H54 (cell line): ENCODE results near the gene GMDS.
A peak's percentile ranks its signal among the peaks of the same experiment; 100 is the strongest.

Experiments
- DNase-seq: peaks from one replicate; pipeline ENCODE4 v3.0.0; 2011; ENCODE audit warnings: low spot score, mixed read lengths; ENCODE audit not compliant: insufficient read length
- FAIRE-seq: peaks from 3 replicates; lab custom pipeline; 2011; peaks lifted over from hg19 to GRCh38; lab: Jason Lieb, UNC
- POLR2A ChIP-seq: IDR thresholded peaks from 2 replicates; pipeline ENCODE4 v1.6.1; 2011; ENCODE audit warnings: low read depth, mild to moderate bottlenecking, low read length

GMDS gene

DNA sequence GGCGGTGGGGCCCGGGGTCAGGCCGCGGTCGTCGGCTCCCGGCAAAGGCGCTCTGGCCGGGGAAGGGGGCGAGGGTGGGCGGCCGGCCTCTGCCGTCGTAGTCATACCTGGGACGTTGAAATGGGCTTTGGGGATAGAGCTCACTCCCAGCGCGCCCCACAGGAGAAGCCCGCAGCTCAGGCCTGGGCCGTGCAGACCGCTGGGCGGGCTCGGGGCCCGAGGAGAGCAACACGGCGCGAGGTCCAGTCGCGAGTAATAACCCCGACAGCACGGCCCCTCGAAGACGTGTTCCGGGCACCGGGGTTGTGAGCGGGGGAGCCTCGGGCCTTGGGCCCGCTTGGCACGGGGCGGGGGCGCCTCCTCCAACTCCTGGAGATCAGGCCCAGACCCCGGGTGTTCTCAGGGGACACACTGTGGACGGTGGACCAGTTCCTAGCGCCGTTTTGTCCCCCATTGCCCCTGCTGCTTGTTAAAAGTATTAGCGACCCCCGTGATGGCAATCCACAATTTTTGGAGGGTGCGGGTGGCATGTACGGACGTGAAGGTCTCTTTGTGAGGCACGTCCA is 624.8 kb downstream of the GMDS start:
- no peak for TF ChIP-seq POLR2A
- DNase-seq (no peak), FAIRE-seq (no peak)

DNA sequence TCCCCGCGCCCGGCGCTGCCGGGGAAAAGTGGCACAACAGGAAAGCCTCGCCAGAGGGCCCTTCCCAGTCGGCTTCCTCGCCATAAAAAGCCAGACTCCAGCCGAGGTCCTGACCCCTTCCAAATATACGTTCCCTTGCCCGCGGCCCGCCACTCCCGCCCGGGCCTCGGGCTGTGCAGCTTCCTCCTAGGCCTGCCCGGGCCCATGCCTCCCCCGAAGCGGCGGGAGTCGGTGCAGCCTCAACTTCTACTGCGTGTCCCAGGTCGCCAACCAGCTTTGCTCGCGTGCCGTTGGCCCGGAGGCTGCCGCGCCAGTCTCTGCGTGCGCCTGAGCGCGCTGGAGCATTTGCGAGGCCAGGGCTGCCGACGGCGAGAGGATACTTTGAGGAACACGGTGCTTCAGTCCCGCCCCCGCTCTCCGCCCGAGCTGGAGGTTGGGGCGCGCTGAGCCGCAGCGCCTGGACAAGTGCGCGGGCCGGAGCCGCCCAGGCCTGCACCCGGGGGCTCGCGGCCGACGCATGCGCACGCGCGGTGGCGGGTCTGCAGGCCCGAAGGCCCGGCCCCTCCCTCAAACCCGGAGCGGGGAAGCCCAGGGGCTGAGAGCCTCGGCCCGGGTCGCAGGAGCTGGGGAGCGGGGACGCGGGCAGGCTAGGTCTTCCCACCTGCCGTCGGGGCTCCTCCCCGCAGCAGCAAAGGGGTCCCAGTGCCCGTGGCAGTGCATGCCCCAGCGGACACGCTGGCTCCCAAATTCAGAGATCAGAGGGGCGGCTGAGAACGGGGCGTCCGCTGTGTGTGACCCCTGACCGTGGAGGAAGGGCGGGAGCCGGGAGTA is 625.5 kb downstream of the GMDS start:
- no peak for DNase-seq
- FAIRE-seq: no peak
- TF ChIP-seq POLR2A: no peak

DNA sequence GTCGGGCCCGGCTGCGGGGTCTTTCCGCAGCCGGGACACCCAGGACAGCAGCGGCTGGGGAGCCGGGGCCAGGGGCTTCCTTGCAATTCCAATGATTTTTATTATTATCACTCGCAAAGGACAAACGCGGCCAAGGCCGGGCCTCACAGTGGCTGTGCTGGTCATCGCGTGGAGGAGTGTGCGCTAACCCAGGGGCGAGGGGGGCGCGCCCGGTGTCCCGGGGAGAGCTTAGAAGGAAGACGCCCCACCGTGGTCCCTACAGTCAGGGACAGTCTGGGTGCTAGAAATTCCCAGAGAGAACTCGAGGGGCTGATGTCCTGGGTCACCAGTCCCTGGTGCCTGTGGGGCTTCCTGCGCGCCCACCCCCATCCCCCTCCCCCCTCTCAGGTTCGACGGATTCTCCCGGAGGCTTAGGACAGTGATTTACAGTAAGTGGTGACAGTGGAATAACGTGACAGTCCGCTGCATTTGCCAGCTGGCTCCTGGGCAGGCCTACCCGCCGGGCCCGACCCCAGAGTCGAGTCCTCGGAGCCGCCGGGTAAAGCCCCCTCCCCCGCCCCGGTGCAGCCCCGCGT is 626.2 kb downstream of the GMDS start:
- FAIRE-seq (no peak), DNase-seq (no peak)

DNA sequence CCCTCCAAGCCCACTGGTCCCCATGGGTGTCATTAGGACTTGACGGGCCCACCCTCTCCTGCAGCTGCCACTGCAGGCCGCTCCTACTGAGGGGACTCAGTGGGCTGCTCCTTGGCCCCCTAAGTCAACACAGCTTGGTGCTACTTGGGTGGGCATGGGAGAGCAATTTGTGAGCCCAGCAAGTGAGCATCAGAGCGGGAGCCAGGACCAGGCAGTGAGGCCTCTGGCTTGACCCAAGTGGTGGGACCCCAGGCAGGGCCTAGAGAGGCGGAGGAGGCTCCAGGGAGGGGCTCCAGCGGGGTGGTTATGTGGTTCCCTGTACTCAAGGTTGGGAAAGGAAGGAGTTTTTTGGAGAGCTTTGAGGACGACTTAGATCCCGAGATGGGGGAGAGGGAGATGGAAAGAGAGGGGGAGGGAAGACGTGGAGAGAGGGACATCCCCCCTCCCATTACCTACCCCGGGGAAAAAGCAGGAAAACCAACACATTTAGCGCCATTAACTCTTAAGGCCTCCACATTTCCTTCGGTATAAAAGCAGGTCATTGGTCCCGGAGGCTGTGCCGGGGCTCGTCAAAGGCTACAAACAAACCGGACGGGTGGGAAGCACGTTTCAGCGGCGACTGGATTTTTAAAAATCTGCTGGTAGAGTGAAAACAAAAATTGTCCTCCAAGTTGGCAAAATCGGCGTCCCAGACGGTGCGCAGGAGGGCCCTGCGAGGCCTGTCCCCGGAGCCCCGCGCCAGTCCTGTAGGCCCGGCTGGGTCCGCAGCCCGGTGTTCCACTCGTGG is 626.9 kb downstream of the GMDS start:
- no peak for TF ChIP-seq POLR2A
- FAIRE-seq (no peak), DNase-seq (no peak)

More for the DNA sequence above, 626.2 kb downstream of the GMDS start:
- TF ChIP-seq POLR2A: no peak

DNA sequence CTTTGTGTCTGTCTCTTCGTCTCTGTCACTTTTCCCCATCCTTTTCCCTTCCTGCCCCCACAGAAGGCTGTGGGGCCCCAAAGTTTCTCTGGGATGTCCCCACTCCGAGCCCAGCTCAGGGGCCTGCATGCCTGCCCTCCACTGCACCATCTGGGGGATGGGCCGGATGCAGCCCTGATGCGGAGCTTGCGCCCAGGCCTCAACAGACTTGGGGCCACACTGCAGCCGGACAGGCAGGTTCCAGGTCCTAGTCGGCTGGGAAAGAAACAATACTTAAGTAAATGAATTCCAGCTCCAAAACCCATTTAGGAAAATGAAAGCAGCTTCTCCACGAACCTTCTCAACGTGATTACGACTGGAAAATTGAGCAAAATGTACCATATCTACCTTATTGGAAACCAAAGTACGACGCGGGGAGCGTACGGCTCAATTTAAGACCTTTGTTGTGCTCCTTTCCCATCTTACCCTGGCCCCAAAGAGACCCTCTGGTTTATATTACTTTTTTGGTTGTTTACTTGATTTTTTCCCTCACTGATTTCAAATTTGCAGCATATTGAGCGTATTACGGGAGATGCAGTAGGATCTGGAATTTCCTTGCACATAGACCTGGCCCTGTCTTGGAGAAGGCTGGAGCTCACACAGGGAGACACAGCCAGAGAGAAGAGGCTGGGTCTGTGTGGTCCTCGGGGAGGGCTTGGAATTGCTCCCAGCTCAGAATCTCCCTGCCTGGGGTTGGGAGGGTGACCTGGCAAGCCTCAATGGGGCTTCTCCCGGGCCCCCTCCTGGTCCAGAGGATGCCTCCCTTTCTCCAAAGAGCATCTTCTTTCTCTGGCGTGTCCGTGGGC is 627.7 kb downstream of the GMDS start:
- TF ChIP-seq POLR2A: no peak
- FAIRE-seq (no peak), DNase-seq (no peak)

DNA sequence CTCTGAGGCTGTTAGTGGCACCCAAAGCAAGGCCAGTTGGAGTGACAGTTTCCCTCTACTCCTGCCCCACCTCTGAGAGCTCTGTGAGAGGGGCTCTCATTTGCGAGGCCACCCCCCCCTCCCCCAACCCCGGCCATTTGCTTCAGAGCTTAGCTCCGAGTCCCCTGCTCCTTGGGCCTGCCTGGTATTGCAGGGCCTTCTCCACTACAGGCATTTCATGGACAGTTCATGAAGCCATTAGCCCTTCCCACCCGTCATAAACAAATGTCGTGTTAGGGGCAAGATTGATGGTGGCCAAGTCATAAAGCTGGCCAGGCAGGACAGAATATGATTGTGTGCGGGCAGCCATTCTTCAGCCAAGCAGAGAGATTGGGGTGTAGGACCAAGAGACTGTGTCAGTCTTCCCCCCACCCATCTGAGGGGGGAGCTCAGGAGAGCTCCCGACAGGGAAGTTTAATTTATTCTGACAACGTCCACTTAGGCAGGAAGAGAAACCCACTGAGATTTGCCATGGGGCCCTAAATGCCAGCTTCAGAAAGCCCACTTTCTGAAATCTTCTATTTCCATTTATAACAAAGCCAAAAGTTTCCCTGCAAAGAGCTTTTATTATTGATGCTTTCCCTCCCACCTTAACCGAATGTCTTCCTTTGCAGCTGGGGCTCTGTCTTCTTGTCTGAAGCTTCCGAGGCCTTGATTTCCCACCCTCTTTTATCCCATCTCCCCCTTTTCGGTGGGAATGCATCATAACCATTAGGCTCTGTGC is 628.5 kb downstream of the GMDS start:
- no peak for TF ChIP-seq POLR2A
- no peak for DNase-seq
- FAIRE-seq: no peak

DNA sequence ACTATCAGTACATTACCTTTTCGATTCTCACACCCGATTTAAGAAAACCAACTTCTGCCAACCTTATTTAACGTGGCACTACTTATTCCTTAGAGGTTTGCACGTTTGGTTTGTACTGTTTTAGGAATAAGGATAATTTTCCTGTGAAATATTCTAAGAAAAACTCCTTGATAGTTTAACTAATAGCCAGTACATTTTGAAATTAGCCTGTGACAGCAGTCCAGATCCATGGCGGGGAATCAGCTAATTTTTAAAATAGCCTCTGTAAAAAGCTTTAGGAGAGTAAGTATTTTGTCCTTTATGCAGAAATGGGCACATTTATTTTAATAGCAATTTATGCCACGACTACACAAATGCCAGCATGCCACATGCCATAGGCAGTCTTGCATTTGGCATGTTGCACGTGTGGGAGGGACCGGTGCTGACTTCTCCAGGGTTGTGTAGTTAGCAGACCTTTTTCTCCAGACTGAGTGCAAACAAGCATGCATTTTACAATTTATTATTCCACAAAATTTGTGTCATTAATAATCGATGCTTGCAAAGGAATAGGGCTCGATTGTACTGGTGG is 629.5 kb downstream of the GMDS start:
- FAIRE-seq (no peak), DNase-seq (no peak)
- TF ChIP-seq POLR2A: no peak

DNA sequence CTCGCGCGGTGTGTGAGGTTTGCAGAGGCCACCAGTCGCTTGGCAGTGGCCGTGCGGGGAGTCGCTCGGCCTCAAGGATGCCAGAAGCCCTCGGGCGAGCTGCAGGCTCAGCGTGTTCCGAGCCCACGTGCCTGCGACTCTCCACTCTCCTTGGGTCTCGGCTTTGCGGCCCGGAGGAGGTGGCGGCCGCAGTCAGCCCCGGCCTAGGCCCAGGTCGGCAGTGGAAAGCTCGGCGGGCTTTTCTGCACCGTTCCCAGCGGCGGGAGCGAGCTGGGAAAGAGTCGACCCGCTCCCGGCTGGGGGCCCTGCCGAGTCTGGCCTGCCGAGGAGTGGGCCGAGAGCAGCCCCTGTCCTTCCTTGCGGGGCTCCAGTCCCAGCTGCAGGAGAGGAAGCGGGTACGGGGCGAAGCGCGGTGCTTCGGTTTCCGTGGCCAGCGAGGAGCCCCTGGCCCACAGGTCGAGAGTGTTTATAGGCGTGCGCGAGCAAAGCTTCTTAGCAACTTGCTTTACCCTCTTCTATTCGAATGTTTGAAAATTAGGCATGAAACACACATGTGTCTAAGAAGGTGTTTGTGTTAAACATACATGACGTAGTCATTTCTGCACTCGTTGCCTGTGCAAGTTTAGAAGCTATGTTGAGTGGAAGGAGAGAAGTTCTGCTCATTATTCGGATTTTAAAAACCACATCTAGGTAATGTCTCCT is 630.1 kb downstream of the GMDS start:
- no peak for TF ChIP-seq POLR2A
- FAIRE-seq: peak; percentile 45
- DNase-seq: no peak

DNA sequence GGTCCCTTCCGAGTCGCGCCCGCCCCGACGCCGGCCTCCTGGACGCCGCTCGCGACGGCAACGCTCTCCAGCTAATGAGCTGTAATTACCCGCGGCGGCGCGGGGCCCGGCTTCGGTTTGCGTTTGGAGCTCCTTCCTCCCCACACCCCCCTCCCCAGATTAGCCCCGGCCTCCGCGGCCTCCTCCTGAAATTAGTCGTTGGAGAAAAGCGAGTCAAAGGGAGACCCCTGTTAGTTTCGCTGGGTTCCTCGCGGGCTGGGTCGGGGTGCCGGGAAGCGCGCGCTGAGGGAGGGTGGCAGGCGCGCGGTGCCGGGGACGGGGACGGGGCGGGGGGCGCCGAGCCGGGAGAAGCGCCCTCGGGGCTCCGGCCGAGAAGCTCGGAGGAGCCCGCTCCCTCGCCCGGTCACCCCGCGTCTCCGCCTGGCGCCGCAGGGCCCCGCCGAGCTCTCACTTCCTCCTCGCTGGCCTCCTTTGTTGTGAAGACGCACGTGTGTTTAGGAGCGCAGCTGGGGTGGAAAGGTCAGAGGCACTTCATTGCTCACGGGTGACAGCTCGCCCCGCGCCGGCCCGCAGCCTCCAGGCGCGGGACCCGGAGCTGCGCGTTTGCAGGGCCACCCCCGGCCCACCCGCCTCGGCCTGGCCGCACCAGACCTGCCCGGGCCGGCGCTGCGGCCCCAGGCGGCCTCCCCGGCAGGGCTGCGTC is 630.8 kb downstream of the GMDS start:
- FAIRE-seq (no peak), DNase-seq (no peak)
- no peak for TF ChIP-seq POLR2A

DNA sequence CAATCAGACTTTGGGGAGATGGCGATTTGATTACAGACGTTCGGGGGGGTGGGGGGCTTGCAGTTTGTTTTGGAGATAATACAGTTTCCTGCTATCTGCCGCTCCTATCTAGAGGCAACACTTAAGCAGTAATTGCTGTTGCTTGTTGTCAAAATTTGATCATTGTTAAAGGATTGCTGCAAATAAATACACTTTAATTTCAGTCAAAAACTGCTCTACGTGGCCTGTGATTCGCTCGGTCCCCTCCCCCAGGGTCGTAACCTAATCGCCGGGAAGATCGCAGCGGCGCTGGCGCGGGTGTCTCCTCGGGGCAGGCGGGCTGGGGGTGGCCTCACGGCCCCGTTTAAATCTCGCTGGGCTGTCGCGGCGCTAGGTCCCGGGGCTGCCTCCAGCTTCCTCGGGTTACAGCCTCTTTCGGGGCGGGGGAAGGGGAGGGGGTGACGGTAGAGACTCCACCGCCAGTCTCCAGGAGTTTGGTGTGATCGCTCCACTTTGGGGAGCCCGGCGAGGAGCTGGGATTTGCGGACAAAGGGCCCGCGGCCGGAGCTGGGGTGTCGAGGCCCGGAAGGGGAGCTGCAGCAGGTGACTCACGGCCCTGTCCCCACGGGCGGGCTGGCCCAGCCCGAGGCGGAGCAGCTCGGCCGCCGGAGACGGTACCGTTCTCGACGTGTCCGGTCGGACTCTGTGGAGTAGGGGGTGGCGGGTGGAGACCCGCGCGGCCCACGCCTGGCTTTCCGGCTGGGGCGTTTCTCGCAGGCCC is 631.5 kb downstream of the GMDS start:
- FAIRE-seq (no peak), DNase-seq (no peak)
- TF ChIP-seq POLR2A: no peak
